Suprapubic skin (tissue), 3 donors: ENCODE measurements around the gene SLX9.

Source experiments
- CTCF ChIP-seq, 2 donors: fragments of 200-600 bp in 1 of 2; fragments of 450-650 bp in 1 of 2; sonication (generic) in 1 of 2; IDR thresholded peaks; one replicate each; pipeline ENCODE4 v1.5.1; 2016 to 2019; ENCODE audit warnings: antibody characterized with exemption in 2 of 2, mild to moderate bottlenecking in 1 of 2, moderate library complexity in 1 of 2
- POLR2A ChIP-seq, 2 donors: fragments of 450-650 bp; IDR thresholded peaks; one replicate each; pipeline ENCODE4 v1.6.1; 2017; ENCODE audit warnings: antibody characterized with exemption in 2 of 2, mild to moderate bottlenecking in 2 of 2, moderate library complexity in 2 of 2

GRCh38 chr21:44988607-44989536 lies 49.0 kb downstream of the SLX9 start:
- TF ChIP-seq CTCF (IDR thresholded peaks at IDR 0.05), result no peak
- TF ChIP-seq POLR2A (IDR thresholded peaks at IDR 0.05), result no peak
